ENCODE measurements around the gene CDRT4. TPM values are rescaled to one million over a fixed set of nuclear protein-coding genes. Genes with fewer than 3 reads are reported as not detected.

CDRT4 gene
- polyA plus RNA-seq, 2 of the 4 experiments (the other 2 are of a cell fraction) = 0.58 to 5.4 TPM

- H3K4me1 ChIP-seq = peaks cover 11% of the 10 kb centered on the region
- H3K4me2 ChIP-seq = peak overlapping the region; percentile 9; the same call in 1 of the 3 replicates
- ChIA-PET POLR2A (interaction anchor here (0.6 kb wide), 1 partner anchor 33 kb away, joined by 5 read pairs; no protein-coding TSS in a partner anchor), CTCF (interaction anchor here (0.6 to 2.4 kb wide), 4 partner anchors 8 to 262 kb away, joined by 3 to 9 read pairs (median 7); no protein-coding TSS in a partner anchor)
- DNase-seq (ENCODE audit: low read depth in 1 of 2, low spot score in 1 of 2) (peak in 1 of 2 experiments; percentile 41), ATAC-seq (peak; percentile 53 to 74; a peak in 4 of 6 replicates), FAIRE-seq (no peak)
- WGBS (ENCODE audit: missing lambda C conversion rate) = 35% methylated on average over 3 of the region's 3 CpGs
- H3K27ac ChIP-seq = no peak overlapping the region
- TF ChIP-seq RAD21 (conservative IDR thresholded peaks at IDR 0.05 in 1 of 2, IDR thresholded peaks at IDR 0.05 in 1 of 2) = no peak
- no peak for TF ChIP-seq HOXA7 (CRISPR knock-in tag; IDR thresholded peaks at IDR 0.05)
- no peak for TF ChIP-seq CBX8 (IDR thresholded peaks at IDR 0.05)
- no peak for TF ChIP-seq SMC3 (IDR thresholded peaks at IDR 0.05)
- no peak for TF ChIP-seq RNF2 (IDR thresholded peaks at IDR 0.05; ENCODE audit: borderline replicate concordance, low read depth)
- TF ChIP-seq REST (IDR thresholded peaks at IDR 0.05) = no peak
- no peak for TF ChIP-seq FOXS1 (CRISPR knock-in tag; IDR thresholded peaks at IDR 0.05)
- TF ChIP-seq NPAS2 (CRISPR knock-in tag; IDR thresholded peaks at IDR 0.05; ENCODE audit: borderline replicate concordance) = no peak
- no peak for TF ChIP-seq POLR2AphosphoS2 (conservative IDR thresholded peaks at IDR 0.05; ENCODE audit: low read length)
- TF ChIP-seq MYC (IDR thresholded peaks at IDR 0.05; ENCODE audit: borderline replicate concordance, low read length) = no peak
- TF ChIP-seq ZFP36 (IDR thresholded peaks at IDR 0.05; ENCODE audit: borderline replicate concordance, partially characterized antibody) = no peak
- no peak for TF ChIP-seq HEYL (CRISPR knock-in tag; IDR thresholded peaks at IDR 0.05)
- no peak for TF ChIP-seq ESRRA (IDR thresholded peaks at IDR 0.05; ENCODE audit: borderline replicate concordance, low read length)
- TF ChIP-seq USF2 (IDR thresholded peaks at IDR 0.05) = no peak
- TF ChIP-seq BHLHE40 (IDR thresholded peaks at IDR 0.05; ENCODE audit: low read depth, low read length) = no peak
- no peak for TF ChIP-seq HDAC2 (IDR thresholded peaks at IDR 0.05)
- TF ChIP-seq NR3C1 (IDR thresholded peaks at IDR 0.05) = no peak
- no peaks in the 10 kb centered on the region for H3K9me3 ChIP-seq
- no peak overlapping the region for H3K4me3 ChIP-seq
Observed at GRCh38 chr17:15510361-15510760, 42.9 kb upstream of the CDRT4 start.

- H3K4me2 ChIP-seq = no peak overlapping the region
- FAIRE-seq = no peak
- ATAC-seq = no peak
- H3K9me3 ChIP-seq = no peaks in the 10 kb centered on the region
- CTCF ChIA-PET = interaction anchor here (1.4 to 2.1 kb wide), 2 partner anchors 248 to 252 kb away, joined by 5 read pairs; no protein-coding TSS in a partner anchor
- no peak overlapping the region for H3K27ac ChIP-seq
- no peak for DNase-seq (ENCODE audit: low read depth in 1 of 2, low spot score in 1 of 2)
- POLR2A ChIA-PET = no interaction called here
- peaks cover 11% of the 10 kb centered on the region for H3K4me1 ChIP-seq
- 93% methylated on average over 5 of the region's 5 CpGs for WGBS (ENCODE audit: missing lambda C conversion rate)
- no peak overlapping the region for H3K4me3 ChIP-seq
- TF ChIP-seq HMGXB4 (CRISPR knock-in tag; IDR thresholded peaks at IDR 0.05; ENCODE audit: borderline replicate concordance) = no peak
- TF ChIP-seq HES2 (IDR thresholded peaks at IDR 0.05) = no peak
- no peak for TF ChIP-seq SMC3 (IDR thresholded peaks at IDR 0.05)
- TF ChIP-seq HDAC2 (IDR thresholded peaks at IDR 0.05) = no peak
- no peak for TF ChIP-seq RARB (CRISPR knock-in tag; IDR thresholded peaks at IDR 0.05)
- TF ChIP-seq TFCP2L1 (CRISPR knock-in tag; IDR thresholded peaks at IDR 0.05) = no peak
- TF ChIP-seq ATOH8 (CRISPR knock-in tag; IDR thresholded peaks at IDR 0.05; ENCODE audit: low read depth) = no peak
- no peak for TF ChIP-seq POLR2A (IDR thresholded peaks at IDR 0.05; ENCODE audit: low read length)
- TF ChIP-seq RCOR1 (IDR thresholded peaks at IDR 0.05; ENCODE audit: low read depth, low read length) = no peak
- no peak for TF ChIP-seq GATA3 (IDR thresholded peaks at IDR 0.05; ENCODE audit: borderline replicate concordance)
- TF ChIP-seq FOSB (CRISPR knock-in tag; IDR thresholded peaks at IDR 0.05) = no peak
- no peak for TF ChIP-seq POLR2AphosphoS2 (conservative IDR thresholded peaks at IDR 0.05; ENCODE audit: low read length)
- TF ChIP-seq CEBPB (IDR thresholded peaks at IDR 0.05) = no peak
- no peak for TF ChIP-seq NPAS2 (CRISPR knock-in tag; IDR thresholded peaks at IDR 0.05; ENCODE audit: borderline replicate concordance)
- TF ChIP-seq RNF2 (IDR thresholded peaks at IDR 0.05; ENCODE audit: borderline replicate concordance, low read depth) = no peak
Observed at GRCh38 chr17:15509095-15509494, 41.7 kb upstream of the CDRT4 start.

All from A549 (cell line).